GM19043 (cell line): ENCODE data around the gene NPAS3.

Experiments
- ATAC-seq: cut with Tn5 transposase; IDR thresholded peaks from one replicate; pipeline ENCODE4 v1.9.1; 2021; ENCODE audit warnings: low read depth; ENCODE audit not compliant: unreplicated experiment

NPAS3 gene

DNA sequence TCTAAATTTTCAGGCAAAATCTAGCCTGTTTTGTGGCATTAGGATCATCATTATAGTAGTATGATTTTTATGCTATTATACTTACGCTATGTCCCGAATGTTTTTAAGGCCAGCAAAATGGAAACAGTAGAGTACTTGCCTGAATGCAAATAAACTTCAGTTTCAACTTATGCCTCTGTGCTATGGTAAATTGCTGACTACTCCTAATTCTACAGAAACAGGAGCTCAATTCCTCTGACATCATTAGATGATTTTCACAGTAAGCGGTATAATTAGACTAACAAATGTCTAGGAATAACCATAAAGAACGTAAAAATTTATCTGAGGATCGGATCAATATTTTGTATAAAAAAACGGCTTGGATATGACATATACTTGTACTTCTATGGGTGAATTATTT, 742.2 kb downstream of the NPAS3 start:
- no peak for ATAC-seq

DNA sequence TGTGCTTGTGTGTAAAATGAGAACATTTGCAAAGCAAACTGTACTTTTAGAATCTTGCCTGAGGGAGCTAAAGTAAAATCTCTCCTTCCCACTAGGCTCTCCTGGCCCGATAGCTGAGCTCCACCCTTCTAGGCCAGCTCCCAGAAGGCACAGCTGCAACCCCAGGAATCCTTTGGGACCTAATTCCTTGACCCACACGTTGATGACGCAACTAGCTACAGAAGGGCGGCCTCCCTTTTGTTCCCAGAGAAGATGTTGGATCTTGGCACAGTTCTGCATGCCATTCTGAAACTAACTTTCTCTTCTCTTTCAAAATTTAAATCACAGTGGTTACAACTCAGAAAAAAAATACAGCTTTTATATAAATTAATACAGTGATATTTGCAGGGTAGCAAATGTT, 744.1 kb downstream of the NPAS3 start:
- no peak for ATAC-seq

DNA sequence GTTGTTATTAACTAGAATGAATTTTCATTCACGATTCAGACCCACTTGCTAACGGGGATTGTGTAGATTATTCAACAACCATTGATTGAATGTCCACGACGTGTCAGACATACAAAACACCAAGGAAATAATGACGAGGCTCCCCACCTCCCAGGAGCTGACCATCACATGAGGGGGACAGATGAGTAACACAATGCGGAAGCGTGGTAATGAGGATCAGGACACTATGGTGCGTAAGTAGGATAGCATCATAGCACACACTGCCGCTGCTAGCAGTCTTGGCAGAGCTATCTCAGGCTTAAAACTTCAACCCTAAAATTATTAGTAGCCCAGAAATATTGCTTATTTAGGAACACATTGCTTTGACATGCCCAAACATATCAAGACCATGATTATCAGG, 746.3 kb downstream of the NPAS3 start:
- no peak for ATAC-seq

DNA sequence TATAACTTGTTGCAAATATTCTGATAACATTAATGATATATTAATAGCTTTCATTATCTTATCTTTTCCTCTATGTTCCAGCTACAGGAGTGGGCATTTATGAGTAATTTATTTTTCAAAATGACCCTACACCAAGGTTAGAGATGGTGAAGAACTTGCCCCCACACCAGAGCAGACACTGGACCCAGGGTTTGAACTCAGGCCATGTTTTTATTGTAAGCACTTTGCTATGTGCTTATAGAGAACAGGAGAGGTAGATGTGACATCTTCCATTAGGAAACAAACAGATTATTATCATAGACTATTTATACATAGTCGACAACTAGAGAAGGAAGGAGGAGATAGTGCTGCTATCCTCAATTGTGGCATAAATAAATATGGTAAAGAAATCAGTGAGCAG, 747.0 kb downstream of the NPAS3 start:
- ATAC-seq: no peak

DNA sequence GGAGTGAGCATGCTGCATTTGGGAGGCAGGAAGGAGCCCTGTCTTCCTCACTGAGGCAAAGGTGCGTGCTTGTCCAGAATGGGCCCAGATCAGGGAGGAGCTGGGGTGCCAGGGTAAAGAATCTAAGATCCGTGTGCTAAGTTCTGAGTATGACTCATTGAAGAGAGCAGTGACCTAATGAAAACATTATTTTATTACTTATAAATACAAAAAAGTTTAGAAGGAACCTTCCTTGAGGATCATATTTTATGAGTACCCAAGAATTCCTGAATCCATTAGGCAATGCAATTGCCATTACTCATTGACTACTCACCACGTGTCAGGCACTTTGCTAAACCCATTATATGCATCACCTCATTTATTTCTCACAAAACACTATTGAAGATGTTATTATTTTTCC, 747.5 kb downstream of the NPAS3 start:
- ATAC-seq: no peak

DNA sequence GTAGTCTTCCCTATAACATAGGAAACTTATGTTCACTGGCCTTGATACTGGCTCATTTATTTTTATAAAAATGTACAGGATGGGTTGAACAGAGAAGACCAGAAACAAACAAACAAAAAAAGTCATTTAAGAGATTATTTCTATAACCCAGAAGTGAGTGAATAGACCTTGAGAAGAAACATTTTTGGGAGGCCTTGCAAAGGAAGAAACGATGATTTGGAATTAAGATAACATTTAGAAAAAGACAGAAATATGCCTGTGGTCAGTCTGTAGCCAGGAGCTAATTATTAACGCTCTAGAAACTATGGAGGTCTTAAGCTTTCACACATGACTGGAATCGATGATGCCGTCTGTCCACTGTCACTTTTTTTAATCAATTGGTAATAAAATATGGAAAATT, 748.2 kb downstream of the NPAS3 start:
- ATAC-seq: no peak

DNA sequence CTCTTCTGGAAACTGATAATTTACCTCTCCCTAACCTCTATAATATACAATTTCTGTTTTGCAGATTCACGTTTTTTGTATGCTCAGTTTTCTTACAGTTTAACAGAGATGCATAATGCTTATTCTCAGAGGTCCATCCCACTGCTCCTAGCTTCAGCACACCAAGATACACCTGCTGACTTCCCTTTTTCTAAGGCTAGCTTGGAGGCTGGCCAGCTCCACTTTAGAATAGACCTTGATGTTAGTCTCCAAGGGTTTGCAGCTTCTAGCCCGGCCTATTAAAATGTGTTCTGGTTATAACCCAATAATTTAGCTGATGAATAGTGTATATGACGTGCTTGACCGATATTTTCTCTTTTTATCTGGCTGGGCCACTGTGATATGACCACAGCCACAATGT, 751.0 kb downstream of the NPAS3 start:
- ATAC-seq: no peak

DNA sequence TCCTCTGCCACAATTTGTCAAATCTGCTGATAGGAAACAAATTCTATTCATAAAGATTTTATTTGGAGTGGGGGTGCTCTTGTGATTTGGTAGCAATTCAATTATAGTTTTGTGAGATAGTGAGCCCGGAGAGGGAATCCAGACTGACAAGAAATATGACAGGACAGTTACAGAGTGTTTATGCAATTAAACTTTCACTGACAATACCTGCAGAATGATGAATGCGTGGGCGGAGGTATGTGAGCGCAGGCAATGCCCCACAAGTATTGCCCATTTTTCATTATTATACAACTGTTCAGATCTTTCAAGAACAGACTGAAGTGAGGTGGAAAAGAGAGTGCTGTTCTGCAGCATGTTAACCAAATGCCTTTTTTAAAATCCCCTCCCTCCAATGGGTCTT, 753.2 kb downstream of the NPAS3 start:
- no peak for ATAC-seq

DNA sequence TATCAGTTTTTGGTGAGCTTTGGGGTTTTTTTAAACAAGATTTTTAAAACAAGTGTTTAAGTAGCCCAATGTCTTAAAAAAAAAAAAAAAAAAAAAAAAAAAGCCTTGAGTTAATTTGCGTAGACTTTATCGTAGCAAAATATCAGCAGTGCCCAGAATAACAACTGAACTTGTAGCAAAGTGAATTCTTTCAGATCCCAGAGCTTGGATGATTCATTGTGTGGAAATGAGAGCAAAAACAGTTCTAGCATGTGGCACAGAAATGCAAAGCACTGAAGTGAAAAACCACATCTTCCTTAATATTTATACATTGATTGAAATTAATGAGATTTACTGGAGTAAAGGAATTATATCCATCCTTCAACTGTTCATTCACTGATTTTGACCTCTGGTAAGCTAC, 754.1 kb downstream of the NPAS3 start:
- ATAC-seq: no peak

DNA sequence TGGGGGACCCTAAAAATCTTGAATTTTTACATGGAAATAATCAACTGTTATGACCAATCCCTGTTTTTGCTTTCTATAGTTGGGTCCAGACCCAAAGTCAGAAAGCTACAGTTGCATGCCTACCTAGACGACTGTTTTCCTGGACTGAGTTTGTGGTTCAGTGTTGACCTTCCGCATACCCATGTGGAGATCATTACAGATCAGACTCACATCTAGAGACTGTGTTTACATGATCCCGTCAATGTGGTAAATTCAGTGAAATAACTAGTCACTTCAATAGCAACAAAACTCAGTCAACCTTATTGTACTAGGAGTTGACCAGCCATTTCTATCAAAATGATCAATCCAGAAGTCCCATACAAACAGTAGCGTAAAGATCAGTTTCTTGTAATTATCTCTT, 754.6 kb downstream of the NPAS3 start:
- ATAC-seq: no peak

DNA sequence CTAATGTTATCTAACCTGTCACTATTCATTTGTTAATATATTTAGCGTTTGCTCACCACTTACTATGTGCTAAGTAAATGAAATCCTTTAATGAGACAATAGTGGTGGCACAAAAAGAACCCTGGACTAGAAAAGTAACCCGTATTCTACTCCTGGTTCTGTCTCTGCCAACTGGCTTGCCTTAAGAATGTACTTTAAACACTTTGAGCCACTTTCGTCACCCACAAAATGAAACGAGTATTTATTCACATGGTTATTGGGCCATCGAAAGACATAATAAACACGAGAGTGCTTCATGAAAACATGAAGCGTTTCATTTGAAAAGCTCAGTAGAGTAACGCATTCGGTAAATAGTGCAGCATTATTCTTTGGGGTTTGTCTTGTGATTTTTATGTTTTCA, 757.5 kb downstream of the NPAS3 start:
- ATAC-seq: no peak

DNA sequence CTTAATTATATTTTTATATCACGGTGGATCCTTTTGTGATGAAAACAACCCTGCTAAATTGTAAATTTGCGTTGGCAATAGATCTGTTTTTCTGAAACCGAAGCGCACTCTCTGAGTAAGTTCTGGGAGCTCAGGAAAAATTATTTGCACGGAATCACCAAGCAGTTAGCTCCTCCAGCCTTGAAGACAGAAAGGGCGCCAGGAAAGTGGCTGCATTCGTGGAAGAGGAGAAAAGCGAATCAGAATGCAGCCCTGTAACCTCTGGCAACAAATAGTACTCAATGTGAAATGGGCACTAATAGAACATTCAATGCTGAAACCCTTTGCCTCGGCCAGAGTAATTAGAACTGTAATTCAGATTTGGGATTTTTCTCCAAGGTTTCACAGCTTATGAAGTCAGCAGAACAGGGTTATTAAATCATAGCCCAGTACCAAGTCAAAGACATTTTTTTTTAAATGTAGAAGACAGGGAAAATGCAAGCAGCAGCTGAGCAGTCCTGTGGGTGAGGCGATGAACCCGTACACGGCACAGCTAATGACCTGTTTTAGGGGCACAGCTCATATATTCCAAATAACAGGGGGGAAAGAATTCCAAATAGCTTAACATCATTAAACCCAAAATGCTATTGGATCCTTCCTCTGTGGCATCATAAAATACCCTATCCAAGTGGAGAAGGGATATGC, 760.8 kb downstream of the NPAS3 start:
- no peak for ATAC-seq

DNA sequence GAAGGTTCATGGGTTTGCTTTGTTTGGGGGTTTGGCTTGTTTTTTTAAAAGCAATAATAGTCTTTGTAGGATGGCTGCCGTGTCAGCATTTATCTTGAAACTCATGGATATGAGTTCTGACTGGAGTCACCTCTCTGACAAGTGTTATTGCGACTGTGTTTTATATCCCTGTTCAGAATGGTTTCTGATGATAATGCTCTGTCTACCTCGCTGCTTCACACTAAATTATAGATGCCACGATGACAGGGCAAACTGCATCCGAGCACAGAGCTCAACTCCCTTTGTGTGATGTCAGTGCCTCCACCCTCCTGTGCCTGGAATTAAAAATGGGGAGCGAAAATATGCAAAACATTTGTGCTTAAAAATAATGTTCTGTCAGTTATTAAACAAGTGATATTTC, 761.4 kb downstream of the NPAS3 start:
- no peak for ATAC-seq

DNA sequence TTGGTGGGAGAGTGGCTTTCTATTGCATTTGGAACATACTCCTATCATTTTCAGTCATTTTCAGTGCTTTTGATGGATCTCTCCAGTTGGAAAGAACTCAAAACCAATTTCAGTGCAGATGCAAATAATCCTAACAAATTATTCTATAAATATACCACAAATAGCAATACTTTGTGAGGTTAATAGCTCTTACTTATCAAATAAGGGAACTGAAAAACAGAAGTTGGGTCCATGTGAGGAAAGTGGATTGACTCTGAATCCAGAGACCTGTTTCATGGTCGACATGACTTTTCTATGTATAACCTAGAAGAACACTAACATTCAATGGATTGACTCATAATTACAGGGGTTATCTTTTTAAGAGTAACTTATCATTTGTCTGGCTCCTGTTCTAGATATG, 763.6 kb downstream of the NPAS3 start:
- no peak for ATAC-seq

DNA sequence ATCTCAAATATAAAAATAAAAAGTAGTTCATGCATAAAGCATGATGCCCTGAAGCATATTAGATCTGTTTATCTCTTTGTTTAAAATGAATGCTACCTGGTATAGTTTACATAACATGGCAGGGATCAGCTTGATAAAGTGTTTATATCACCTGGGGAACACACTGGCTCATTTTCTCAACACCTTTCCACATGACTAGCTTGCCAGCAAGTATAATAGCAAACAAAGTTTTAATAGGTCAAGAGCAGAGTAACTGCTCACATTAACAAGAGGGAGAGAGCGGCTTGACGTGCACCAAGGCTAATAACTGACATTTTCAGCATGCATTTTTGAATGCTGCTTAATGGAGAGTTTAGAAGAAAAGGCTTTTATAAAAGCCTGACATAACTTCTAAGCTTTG, 765.8 kb downstream of the NPAS3 start:
- ATAC-seq: no peak

DNA sequence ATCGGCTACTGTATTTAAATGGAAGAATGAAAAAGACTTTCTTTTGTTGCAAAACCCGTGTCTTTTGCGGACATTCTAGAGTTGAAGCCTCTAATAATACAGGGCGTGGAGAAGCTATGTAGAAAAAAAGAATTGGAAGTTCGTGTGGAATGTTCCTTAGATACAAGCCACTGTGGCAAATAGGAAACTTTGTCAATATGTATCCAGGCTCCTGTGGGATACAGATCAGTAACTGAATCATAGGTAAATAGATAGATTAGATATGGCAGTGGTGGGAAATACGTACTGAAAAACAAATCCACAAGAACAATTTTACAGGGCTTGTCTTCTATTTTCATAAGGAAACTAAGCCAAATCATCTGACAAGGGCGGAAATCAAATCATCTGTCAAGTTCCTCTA, 766.8 kb downstream of the NPAS3 start:
- no peak for ATAC-seq

DNA sequence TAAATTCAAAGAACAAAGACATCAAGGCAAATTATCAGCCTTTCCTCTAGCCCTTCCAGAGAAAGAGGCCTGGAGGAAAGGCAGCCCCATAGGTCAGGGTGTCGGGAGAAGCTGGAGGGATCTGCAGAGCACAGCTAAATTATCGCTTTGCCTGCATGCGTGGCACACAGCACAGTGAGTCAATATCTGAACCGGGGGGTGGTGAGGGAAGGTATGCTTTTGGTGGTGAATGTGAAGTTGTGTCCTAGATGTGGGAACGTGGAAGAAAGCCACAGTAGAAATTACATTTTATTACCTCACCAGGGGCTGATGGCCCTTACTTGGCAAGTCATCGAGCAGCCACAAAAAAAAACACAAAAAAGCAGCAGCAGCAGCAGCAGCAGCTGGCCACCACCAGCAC, 769.0 kb downstream of the NPAS3 start:
- no peak for ATAC-seq

DNA sequence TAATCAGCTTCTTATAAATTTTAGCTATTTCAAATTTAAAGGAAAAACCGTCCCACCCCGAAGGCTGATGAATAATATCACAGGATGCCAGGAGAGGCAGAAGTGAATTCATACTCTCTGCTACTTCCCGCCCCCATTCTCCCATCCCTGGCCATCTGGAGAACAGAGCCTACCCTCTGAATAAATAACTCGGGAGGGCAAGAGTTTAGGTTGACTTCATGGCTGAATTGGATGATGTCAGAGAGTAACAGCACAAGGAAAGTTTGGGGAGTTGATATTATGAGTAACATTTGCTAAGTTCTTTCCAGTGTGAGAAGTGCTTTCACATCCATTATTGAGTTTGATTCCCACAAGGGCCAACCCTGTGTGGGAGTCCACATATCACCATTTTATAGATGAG, 770.6 kb downstream of the NPAS3 start:
- ATAC-seq: no peak

DNA sequence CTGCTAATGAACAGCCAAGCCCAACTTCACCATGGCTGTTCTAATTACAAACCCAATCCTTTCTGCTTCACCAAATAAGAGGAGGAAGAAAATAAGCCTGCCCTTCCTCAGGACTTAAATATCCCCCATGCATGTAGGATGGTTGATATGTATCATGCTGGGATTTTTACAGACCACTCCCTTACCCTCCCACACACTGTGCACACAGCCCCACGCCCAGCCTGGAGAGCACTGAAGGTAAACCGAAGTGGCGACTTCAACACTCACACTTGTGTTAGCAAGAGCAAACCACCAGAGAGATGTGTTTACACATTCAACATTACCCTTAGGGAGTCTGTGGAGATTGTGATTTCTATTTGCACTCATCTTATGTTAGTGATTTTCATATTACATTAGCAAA, 771.0 kb downstream of the NPAS3 start:
- no peak for ATAC-seq

DNA sequence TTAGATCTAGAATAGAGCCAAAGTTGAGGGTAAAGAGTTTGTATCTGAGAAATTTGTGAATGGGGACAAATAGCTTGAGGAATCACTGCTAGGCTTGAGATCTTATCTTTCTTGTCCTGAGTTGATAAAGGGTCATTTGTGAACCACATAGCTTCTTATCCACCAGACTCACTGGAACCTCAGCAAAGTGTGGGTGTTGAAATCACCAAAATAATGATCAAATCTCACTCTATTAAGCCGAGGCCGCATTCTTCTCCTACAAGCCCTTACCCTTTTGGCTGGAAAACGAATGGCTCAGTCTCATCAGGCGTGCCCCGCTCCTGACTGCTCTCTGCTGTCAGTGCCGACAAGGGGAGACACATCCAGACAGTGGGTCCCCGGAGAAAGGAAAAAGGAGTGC, 771.6 kb downstream of the NPAS3 start:
- ATAC-seq: no peak

DNA sequence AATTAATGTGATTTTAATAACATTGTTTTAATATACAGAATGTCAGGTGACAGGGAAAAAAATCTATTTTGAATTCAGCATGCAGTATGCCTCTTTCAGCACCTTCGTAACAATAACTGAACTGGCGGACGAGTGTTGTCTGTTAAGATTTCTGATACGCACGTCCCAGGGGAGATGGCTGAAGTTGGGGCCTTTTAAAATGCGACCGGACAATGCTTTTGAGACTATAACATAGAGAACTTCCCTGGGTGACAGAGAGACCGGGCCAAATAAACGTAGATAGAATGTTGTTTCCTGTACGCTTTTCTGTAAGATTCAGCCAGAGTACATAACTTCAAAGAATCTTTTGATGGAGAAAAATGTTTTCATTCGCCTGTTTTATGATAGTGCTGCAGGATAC, 772.5 kb downstream of the NPAS3 start:
- no peak for ATAC-seq

DNA sequence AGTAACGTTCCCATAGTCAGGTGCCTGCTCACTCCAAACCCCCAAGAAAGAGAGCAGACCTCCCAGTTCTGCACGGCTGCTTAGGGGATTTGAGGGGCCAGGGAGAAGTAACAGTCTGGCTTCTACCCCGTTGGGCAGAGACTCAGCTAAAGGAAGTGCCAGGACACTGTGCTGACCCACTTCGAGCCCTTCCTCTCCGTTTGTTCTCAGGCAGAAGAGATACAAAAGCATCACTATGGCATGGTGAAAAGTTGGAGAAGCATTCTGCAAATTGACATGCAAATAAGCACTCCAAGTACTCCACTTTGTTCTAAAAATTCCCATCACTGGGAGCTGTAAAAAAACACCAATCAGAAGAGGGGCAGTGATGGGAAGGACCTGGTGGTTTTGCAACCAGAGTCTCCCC, 773.1 kb downstream of the NPAS3 start:
- ATAC-seq: no peak

DNA sequence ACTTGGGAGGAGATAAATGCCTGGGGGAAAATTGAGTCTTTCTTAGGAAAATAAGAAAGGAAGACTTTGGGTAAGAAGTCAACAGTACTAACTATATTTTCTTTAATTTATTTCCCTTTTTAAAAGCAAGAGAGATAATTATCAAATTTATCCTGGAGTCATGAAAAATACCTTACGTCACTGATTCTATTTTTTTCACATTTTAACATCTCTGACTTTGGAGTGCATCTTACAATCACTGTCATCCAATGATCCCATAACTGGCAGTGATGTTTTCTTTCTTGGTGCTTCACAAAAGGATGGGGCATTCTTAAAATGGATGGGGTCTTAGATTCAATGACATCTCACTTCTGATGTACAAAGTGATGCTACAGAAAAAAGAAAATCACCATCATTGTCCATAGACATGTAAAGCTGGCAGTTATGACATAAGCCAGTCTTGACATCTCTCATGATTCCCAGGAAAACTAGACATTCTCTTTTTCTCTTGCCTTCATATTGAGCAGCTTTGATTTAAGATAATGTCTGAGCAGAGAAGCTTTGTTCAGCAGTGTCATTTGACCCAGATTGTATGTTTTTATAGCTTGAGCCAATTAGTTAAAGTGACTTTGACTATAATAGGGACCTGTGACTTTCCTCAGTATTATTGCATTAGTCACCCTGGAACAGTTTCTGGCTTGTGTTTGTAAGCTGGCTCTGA, 776.0 kb downstream of the NPAS3 start:
- ATAC-seq: no peak
